ENCODE data around the gene MYB. TPM values are rescaled to one million over a fixed set of nuclear protein-coding genes. Genes with fewer than 3 reads are reported as not detected.

Gene MYB
- total and polyA plus RNA-seq, 7 donors: 0.55 to 27.8 (median 12.0) TPM; not detected in 2

- H3K9me3 ChIP-seq: no peaks in the 10 kb centered on the region
- no peak overlapping the region for H3K4me3 ChIP-seq
- DNase-seq: no peak
- no peak for TF ChIP-seq CTCF (IDR thresholded peaks at IDR 0.05)
- no peak overlapping the region for H3K27ac ChIP-seq
- intact Hi-C loops (cut with DNase I): no loop called here
- no peaks in the 10 kb centered on the region for H3K4me1 ChIP-seq
- H3K36me3 ChIP-seq: no peaks in the 10 kb centered on the region
- H3K27me3 ChIP-seq: no peaks in the 10 kb centered on the region
- WGBS, 2 donors: 86 to 93% methylated on average over 5 of the region's 5 CpGs
Observed at GRCh38 chr6:135235716-135236115, 54.6 kb downstream of the MYB start.

GRCh38 chr6:135236319-135236718, 55.2 kb downstream of the MYB start:
- intact Hi-C loops (cut with DNase I): no loop called here
- no peak for DNase-seq
- 89 to 95% methylated on average over 1 of the region's 1 CpG for WGBS, 2 donors
- TF ChIP-seq CTCF (IDR thresholded peaks at IDR 0.05) (no peak), POLR2AphosphoS5 (IDR thresholded peaks at IDR 0.05) (no peak), POLR2A (IDR thresholded peaks at IDR 0.05) (no peak), EP300 (IDR thresholded peaks at IDR 0.05) (no peak)
- Histone ChIP-seq H3K9me3 (no peaks in the 10 kb centered on the region), H3K4me1 (no peaks in the 10 kb centered on the region), H3K4me3 (no peak overlapping the region), H3K27me3 (no peaks in the 10 kb centered on the region), H3K27ac (no peak overlapping the region), H3K36me3 (no peaks in the 10 kb centered on the region)

- TF ChIP-seq EP300 (IDR thresholded peaks at IDR 0.05): no peak
- no peak for TF ChIP-seq POLR2A (IDR thresholded peaks at IDR 0.05)
- TF ChIP-seq CTCF (IDR thresholded peaks at IDR 0.05): no peak
- TF ChIP-seq POLR2AphosphoS5 (IDR thresholded peaks at IDR 0.05): no peak
- no peak for DNase-seq
- Histone ChIP-seq H3K9me3 (no peaks in the 10 kb centered on the region), H3K4me1 (no peaks in the 10 kb centered on the region), H3K36me3 (no peaks in the 10 kb centered on the region), H3K4me3 (no peak overlapping the region), H3K27me3 (no peaks in the 10 kb centered on the region), H3K27ac (no peak overlapping the region)
- WGBS, 2 donors: 41 to 56% methylated on average over 6 of the region's 6 CpGs
- intact Hi-C loops (cut with DNase I): no loop called here
Observed at GRCh38 chr6:135236732-135237131, 55.6 kb downstream of the MYB start.

- Histone ChIP-seq H3K36me3 (no peaks in the 10 kb centered on the region), H3K27ac (no peak overlapping the region), H3K27me3 (no peaks in the 10 kb centered on the region), H3K4me3 (no peak overlapping the region), H3K4me1 (no peaks in the 10 kb centered on the region), H3K9me3 (no peaks in the 10 kb centered on the region)
- intact Hi-C loops (cut with DNase I): no loop called here
- no peak for DNase-seq
- WGBS, 2 donors: 93 to 94% methylated on average over 5 of the region's 5 CpGs
- no peak for TF ChIP-seq CTCF (IDR thresholded peaks at IDR 0.05)
- no peak for TF ChIP-seq POLR2A (IDR thresholded peaks at IDR 0.05)
- no peak for TF ChIP-seq EP300 (IDR thresholded peaks at IDR 0.05)
- no peak for TF ChIP-seq POLR2AphosphoS5 (IDR thresholded peaks at IDR 0.05)
Observed at GRCh38 chr6:135240711-135241110, 59.6 kb downstream of the MYB start.
